GM12878 (cell line): Measurements from ENCODE around the gene MAZ. TPM values are rescaled to one million over a fixed set of nuclear protein-coding genes. Genes with fewer than 3 reads are reported as not detected.

Experiments
- ATAC-seq: fragments of 200-7000 bp; cut with Tn5 transposase; 3 replicates; pipeline ENCODE4 v1.9.1; 2020; ENCODE audit warnings: mild to moderate bottlenecking, moderate library complexity
- BruUV-seq: library from RNA; stranded (reverse); fragments of 400-500 nt; replicated peaks from 2 replicates; lab custom pipeline; 2021; lab: Mats Ljungman, UMichigan
- CTCF ChIA-PET: fragments of 300-600 bp; sonication (Branson Sonifier 250); formaldehyde crosslinking; extraction: SDS; loops from one replicate; lab custom pipeline; 2021; ENCODE audit warnings: inconsistent platforms; lab: Yijun Ruan, JAX
- POLR2A ChIA-PET: fragments of 350-600 bp; formaldehyde crosslinking; extraction: SDS; loops from one replicate; lab custom pipeline; 2021; ENCODE audit warnings: inconsistent platforms; lab: Charles Lee
- RAD21 ChIA-PET: fragments of 300-600 bp; sonication (Branson Sonifier 250); formaldehyde crosslinking; loops from one replicate; lab custom pipeline; 2023; ENCODE audit warnings: antibody characterized with exemption; ENCODE audit not compliant: unreplicated experiment; lab: Charles Lee
- SMC1A ChIA-PET: fragments of 300-600 bp; sonication (Branson Sonifier 250); formaldehyde crosslinking; loops from one replicate; lab custom pipeline; 2023; ENCODE audit not compliant: unreplicated experiment, uncharacterized antibody; lab: Charles Lee
- DNase-seq: peaks from one replicate; pipeline ENCODE4 v3.0.0-alpha.2; 2011; ENCODE audit warnings: low read depth, low spot score
- FAIRE-seq: peaks from 3 replicates; lab custom pipeline; 2011; peaks lifted over from hg19 to GRCh38; lab: Jason Lieb, UNC
- H2AFZ ChIP-seq: 2 replicates; pipeline ENCODE4 v1.6.0; 2011; ENCODE audit warnings: low read depth, low read length, control low read depth; ENCODE audit not compliant: control insufficient read depth
- H3K27ac ChIP-seq: 2 replicates; pipeline ENCODE4 v1.5.1; 2011; ENCODE audit warnings: control low read depth; ENCODE audit not compliant: control insufficient read depth, insufficient read depth
- H3K27me3 ChIP-seq, 2 experiments: replicated peaks in 1 of 2; 2 replicates each; pipeline versions ENCODE4 v1.6.0 to v1.6.1; 2011; ENCODE audit warnings: low read length in 1 of 2; ENCODE audit not compliant: control insufficient read depth in 2 of 2, insufficient read depth in 2 of 2
- H3K36me3 ChIP-seq, 2 experiments: 2 replicates each; pipeline ENCODE4 v1.5.1; 2011; ENCODE audit warnings: low read length in 1 of 2; ENCODE audit not compliant: control insufficient read depth in 2 of 2, insufficient read depth in 2 of 2
- H3K4me1 ChIP-seq: 2 replicates; pipeline ENCODE4 v1.6.1; 2011; ENCODE audit warnings: mild to moderate bottlenecking, low read length, moderate library complexity, mixed read lengths; ENCODE audit not compliant: control insufficient read depth, insufficient read depth
- H3K4me2 ChIP-seq: 2 replicates; pipeline ENCODE4 v1.6.0; 2011; ENCODE audit warnings: control low read depth; ENCODE audit not compliant: control insufficient read depth, insufficient read depth
- H3K4me3 ChIP-seq: fragments of 200-600 bp; sonication (generic); 2 replicates; pipeline ENCODE4 v1.5.1; 2016
- H3K79me2 ChIP-seq: 2 replicates; pipeline ENCODE4 v1.6.0; 2011; ENCODE audit warnings: low read length; ENCODE audit not compliant: control insufficient read depth, insufficient read depth
- H3K9ac ChIP-seq: 2 replicates; pipeline ENCODE4 v1.8.0; 2011; ENCODE audit warnings: low read length, control low read depth, mixed read lengths; ENCODE audit not compliant: control insufficient read depth, insufficient read depth
- H3K9me3 ChIP-seq: replicated peaks from 3 replicates; pipeline ENCODE4 v1.5.1; 2011; ENCODE audit warnings: mild to moderate bottlenecking, low read length; ENCODE audit not compliant: control insufficient read depth, insufficient read depth
- H4K20me1 ChIP-seq: 2 replicates; pipeline ENCODE4 v1.6.0; 2011; ENCODE audit not compliant: control insufficient read depth, insufficient read depth
- CBX5 ChIP-seq: sonication (generic); IDR thresholded peaks from 2 replicates; pipeline ENCODE4 v1.6.1; 2016; ENCODE audit warnings: low read depth, moderate library complexity, mild to moderate bottlenecking, inconsistent platforms
- IKZF1 ChIP-seq: fragments of 450-650 bp; conservative IDR thresholded peaks from 2 replicates; pipeline ENCODE4 v1.6.1; 2017; ENCODE audit warnings: antibody characterized with exemption, mild to moderate bottlenecking
- IKZF2 ChIP-seq, 2 experiments: fragments of 450-650 bp; IDR thresholded peaks; 2 replicates each; pipeline ENCODE4 v1.6.1; 2017; ENCODE audit warnings: mild to moderate bottlenecking in 2 of 2, moderate library complexity in 2 of 2
- LARP7 ChIP-seq: fragments of 450-650 bp; IDR thresholded peaks from 2 replicates; pipeline ENCODE4 v1.6.1; 2017; ENCODE audit warnings: mild to moderate bottlenecking
- MLLT1 ChIP-seq: fragments of 450-650 bp; IDR thresholded peaks from 2 replicates; pipeline ENCODE4 v1.6.1; 2016; ENCODE audit warnings: mild to moderate bottlenecking
- PBX3 ChIP-seq: IDR thresholded peaks from 2 replicates; pipeline ENCODE4 v1.6.1; 2011; ENCODE audit warnings: mild to moderate bottlenecking, low read depth, low read length, moderate library complexity; ENCODE audit not compliant: insufficient replicate concordance
- PML ChIP-seq: IDR thresholded peaks from 2 replicates; pipeline ENCODE4 v1.6.1; 2012; ENCODE audit warnings: low read length, inconsistent platforms
- RBBP5 ChIP-seq: fragments of 200-600 bp; sonication (generic); conservative IDR thresholded peaks from 2 replicates; pipeline ENCODE4 v1.6.1; 2016
- SIN3A ChIP-seq: IDR thresholded peaks from 2 replicates; pipeline ENCODE4 v1.6.1; 2012; ENCODE audit warnings: low read depth, low read length, improper control_type of control experiment
- SREBF2 ChIP-seq: IDR thresholded peaks from 2 replicates; pipeline ENCODE4 v1.6.1; 2012; ENCODE audit warnings: mild to moderate bottlenecking, low read length
- TBL1XR1 ChIP-seq: IDR thresholded peaks from 2 replicates; pipeline ENCODE4 v1.6.1; 2012; ENCODE audit warnings: low read depth, low read length, improper control_type of control experiment
- ZNF274 ChIP-seq: IDR thresholded peaks from one replicate; pipeline ENCODE4 v1.8.0; 2011; ENCODE audit not compliant: insufficient read length, insufficient read depth
- ZNF384 ChIP-seq: IDR thresholded peaks from 2 replicates; pipeline ENCODE4 v1.6.1; 2012; ENCODE audit warnings: low read depth, mild to moderate bottlenecking, low read length, improper control_type of control experiment, borderline replicate concordance
- WGBS: methylation state at CpG from one replicate; pipeline ENCODE4 v1.1.6; 2016; ENCODE audit warnings: low lambda C conversion rate; ENCODE audit not compliant: insufficient replicate concordance, insufficient coverage; ENCODE audit errors: missing lambda C conversion rate; 5-methylcytosine and 5-hydroxymethylcytosine counted together
- in situ Hi-C: fragments of 300-500 bp; cut with MboI; formaldehyde crosslinking; loops from 9 replicates; pipeline ENCODE4 v1.14.3; 2018; ENCODE audit warnings: mixed read lengths
- intact Hi-C: fragments of 100-400 bp; cut with micrococcal nuclease; formaldehyde crosslinking; loops from one replicate; pipeline ENCODE4 v1.14.2; 2022; ENCODE audit not compliant: unreplicated experiment
- polyA plus RNA-seq, 11 experiments: library from polyadenylated mRNA; depleted of rRNA in 4 of 11; unstranded in 6 of 11; stranded (reverse) in 5 of 11; fragments of >200 nt; fragmentation: Nextera tagmentation in 4 of 11; fragmentation: Illumina TruSeq in 1 of 11; extraction: Ambion mirVana in 4 of 11; extraction: Trizol in 1 of 11; gene quantifications; 1 replicate in 1 of 11; 2 replicates in 10 of 11; pipeline versions ENCODE4 v1.2.1 to v1.2.3, GENCODE V29; 2011 to 2016; ENCODE audit warnings: inconsistent platforms in 2 of 11, missing spikeins in 2 of 11, low read depth in 1 of 11
- total RNA-seq, 4 experiments: library from RNA; depleted of rRNA in 3 of 4; stranded (reverse); fragments of >200 nt in 3 of 4; fragmentation: Illumina TruSeq in 1 of 4; extraction: Trizol in 1 of 4; gene quantifications; 2 replicates each; pipeline versions ENCODE4 v1.2.1 to v1.2.3, GENCODE V29; 2013 to 2021
- TF ChIP-seq, protein P1 (sequence below): fragments of 450-650 bp; IDR thresholded peaks from 2 replicates; pipeline ENCODE4 v1.6.1; 2018; ENCODE audit warnings: borderline replicate concordance, mild to moderate bottlenecking; ENCODE audit not compliant: partially characterized antibody
- TF ChIP-seq, protein P2 (sequence below): fragments of 450-650 bp; conservative IDR thresholded peaks from 2 replicates; pipeline ENCODE4 v1.6.1; 2017; ENCODE audit warnings: mild to moderate bottlenecking, moderate library complexity
- TF ChIP-seq, protein P3 (sequence below): fragments of 150-350 bp; IDR thresholded peaks from 2 replicates; pipeline ENCODE4 v1.6.1; 2014; ENCODE audit warnings: mild to moderate bottlenecking, low read depth, low read length

The MAZ gene
- total and polyA plus RNA-seq, 10 of the 15 experiments (the other 5 are each of a cell fraction or from before 2014, with no cell fraction given): 23.9 to 309 (median 116) TPM

GRCh38 chr16:29789775-29790182 is 16.6 kb upstream of the MAZ start:
- H3K79me2 ChIP-seq: peaks cover 43% of the 10 kb centered on the region
- intact Hi-C loops (loop anchor here (1.0 to 5.0 kb wide), 2 partner anchors 16 to 87 kb away; no protein-coding TSS in a partner anchor), in situ Hi-C loops (no loop called here)
- WGBS: 35% methylated on average over 20 of the region's 20 CpGs
- no peaks in the 10 kb centered on the region for H3K27me3 ChIP-seq
- FAIRE-seq (no peak), ATAC-seq (peak; percentile 23), DNase-seq (no peak)
- ChIA-PET CTCF (interaction anchor here (0.8 to 5.3 kb wide), 22 partner anchors 12 to 266 kb away, joined by 3 to 32 read pairs (median 4); partner anchors contain the start of genes MVP, PAGR1 and ZG16), POLR2A (interaction anchor here (0.6 to 3.3 kb wide), 18 partner anchors 8 to 276 kb away, joined by 3 to 24 read pairs (median 4); partner anchors contain the start of genes ALDOA and MAZ), RAD21 (interaction anchor here (0.6 to 1.7 kb wide), 16 partner anchors 13 to 223 kb away, joined by 3 to 8 read pairs (median 4); partner anchors contain the start of gene TAOK2), SMC1A (interaction anchor here (0.7 to 6.4 kb wide), 12 partner anchors 13 to 147 kb away, joined by 3 to 38 read pairs (median 5); partner anchors contain the start of gene PAGR1)
- H4K20me1 ChIP-seq: no peaks in the 10 kb centered on the region
- H3K4me1 ChIP-seq: peaks cover 15% of the 10 kb centered on the region
- H3K9ac ChIP-seq: peak overlapping the region; percentile 89
- peak overlapping the region; percentile 95 for H3K27ac ChIP-seq
- H3K9me3 ChIP-seq: no peaks in the 10 kb centered on the region
- H3K36me3 ChIP-seq: 0 out of 4 replicates have a peak, but pooled peaks cover 0 to under 1% of the 10 kb centered on the region in 2 experiments
- H3K4me3 ChIP-seq: peak overlapping the region; percentile 89
- TSS peak; percentile 99 for BruUV-seq
- H2AFZ ChIP-seq: peak overlapping the region; percentile 94
- peak overlapping the region; percentile 87 for H3K4me2 ChIP-seq
- no peak for TF ChIP-seq PML
- TF ChIP-seq, protein P1, sequence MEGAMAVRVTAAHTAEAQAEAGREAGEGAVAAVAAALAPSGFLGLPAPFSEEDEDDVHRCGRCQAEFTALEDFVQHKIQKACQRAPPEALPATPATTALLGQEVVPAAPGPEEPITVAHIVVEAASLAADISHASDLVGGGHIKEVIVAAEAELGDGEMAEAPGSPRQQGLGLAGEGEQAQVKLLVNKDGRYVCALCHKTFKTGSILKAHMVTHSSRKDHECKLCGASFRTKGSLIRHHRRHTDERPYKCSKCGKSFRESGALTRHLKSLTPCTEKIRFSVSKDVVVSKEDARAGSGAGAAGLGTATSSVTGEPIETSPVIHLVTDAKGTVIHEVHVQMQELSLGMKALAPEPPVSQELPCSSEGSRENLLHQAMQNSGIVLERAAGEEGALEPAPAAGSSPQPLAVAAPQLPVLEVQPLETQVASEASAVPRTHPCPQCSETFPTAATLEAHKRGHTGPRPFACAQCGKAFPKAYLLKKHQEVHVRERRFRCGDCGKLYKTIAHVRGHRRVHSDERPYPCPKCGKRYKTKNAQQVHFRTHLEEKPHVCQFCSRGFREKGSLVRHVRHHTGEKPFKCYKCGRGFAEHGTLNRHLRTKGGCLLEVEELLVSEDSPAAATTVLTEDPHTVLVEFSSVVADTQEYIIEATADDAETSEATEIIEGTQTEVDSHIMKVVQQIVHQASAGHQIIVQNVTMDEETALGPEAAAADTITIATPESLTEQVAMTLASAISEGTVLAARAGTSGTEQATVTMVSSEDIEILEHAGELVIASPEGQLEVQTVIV: no peak
- TF ChIP-seq CBX5: no peak
- TF ChIP-seq, protein P2, sequence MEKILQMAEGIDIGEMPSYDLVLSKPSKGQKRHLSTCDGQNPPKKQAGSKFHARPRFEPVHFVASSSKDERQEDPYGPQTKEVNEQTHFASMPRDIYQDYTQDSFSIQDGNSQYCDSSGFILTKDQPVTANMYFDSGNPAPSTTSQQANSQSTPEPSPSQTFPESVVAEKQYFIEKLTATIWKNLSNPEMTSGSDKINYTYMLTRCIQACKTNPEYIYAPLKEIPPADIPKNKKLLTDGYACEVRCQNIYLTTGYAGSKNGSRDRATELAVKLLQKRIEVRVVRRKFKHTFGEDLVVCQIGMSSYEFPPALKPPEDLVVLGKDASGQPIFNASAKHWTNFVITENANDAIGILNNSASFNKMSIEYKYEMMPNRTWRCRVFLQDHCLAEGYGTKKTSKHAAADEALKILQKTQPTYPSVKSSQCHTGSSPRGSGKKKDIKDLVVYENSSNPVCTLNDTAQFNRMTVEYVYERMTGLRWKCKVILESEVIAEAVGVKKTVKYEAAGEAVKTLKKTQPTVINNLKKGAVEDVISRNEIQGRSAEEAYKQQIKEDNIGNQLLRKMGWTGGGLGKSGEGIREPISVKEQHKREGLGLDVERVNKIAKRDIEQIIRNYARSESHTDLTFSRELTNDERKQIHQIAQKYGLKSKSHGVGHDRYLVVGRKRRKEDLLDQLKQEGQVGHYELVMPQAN: no peak
- no peak for TF ChIP-seq TBL1XR1
- no peak for TF ChIP-seq PBX3
- TF ChIP-seq RBBP5: no peak
- no peak for TF ChIP-seq IKZF1
- no peak for TF ChIP-seq SIN3A
- 0 out of 4 replicates have a peak, but pooled peaks of 1 of the 2 experiments have one; percentile 11 for TF ChIP-seq IKZF2 (IDR thresholded peaks at IDR 0.05)
- TF ChIP-seq, protein P3, sequence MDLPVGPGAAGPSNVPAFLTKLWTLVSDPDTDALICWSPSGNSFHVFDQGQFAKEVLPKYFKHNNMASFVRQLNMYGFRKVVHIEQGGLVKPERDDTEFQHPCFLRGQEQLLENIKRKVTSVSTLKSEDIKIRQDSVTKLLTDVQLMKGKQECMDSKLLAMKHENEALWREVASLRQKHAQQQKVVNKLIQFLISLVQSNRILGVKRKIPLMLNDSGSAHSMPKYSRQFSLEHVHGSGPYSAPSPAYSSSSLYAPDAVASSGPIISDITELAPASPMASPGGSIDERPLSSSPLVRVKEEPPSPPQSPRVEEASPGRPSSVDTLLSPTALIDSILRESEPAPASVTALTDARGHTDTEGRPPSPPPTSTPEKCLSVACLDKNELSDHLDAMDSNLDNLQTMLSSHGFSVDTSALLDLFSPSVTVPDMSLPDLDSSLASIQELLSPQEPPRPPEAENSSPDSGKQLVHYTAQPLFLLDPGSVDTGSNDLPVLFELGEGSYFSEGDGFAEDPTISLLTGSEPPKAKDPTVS: no peak
- no peak for TF ChIP-seq LARP7
- TF ChIP-seq SREBF2: no peak
- no peak for TF ChIP-seq ZNF274
- TF ChIP-seq ZNF384: no peak
- TF ChIP-seq MLLT1: peak; percentile 94
